ENCODE data around the gene AKAP6. TPM values are rescaled to one million over a fixed set of nuclear protein-coding genes. Genes with fewer than 3 reads are reported as not detected.

The AKAP6 gene
- total and polyA plus RNA-seq, 2 experiments from 2014 or later: 9.2 to 21.8 TPM

DNA sequence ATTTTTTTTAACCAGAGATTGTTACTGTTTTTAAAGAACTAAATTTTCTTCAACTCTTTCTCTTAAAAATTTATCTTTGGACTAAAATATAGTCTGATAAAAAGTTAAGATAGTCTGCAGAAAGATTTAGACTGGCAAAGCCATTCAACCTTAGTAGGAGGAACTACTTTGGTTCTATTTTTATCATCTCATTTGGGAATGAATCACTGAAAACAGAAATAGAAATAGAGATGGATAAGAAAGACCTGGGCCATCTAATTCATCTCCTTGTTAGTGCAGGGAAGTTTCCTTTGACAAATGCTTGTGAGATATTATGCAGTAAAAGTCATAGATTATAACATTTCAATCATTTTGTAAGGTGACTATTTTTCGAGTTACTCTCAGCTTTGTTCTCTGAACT is 346.3 kb downstream of the AKAP6 start:
- Histone ChIP-seq H3K36me3 (no peaks in the 10 kb centered on the region), H3K9me3 (ENCODE audit: low read depth) (no peaks in the 10 kb centered on the region), H3K4me1 (ENCODE audit: low read depth) (no peaks in the 10 kb centered on the region), H3K4me3 (no peak overlapping the region), H3K27me3 (no peaks in the 10 kb centered on the region), H3K27ac (no peak overlapping the region)
- DNase-seq (ENCODE audit: low read depth in 1 of 2, low spot score in 1 of 2): no peak
- TF ChIP-seq, protein P1, sequence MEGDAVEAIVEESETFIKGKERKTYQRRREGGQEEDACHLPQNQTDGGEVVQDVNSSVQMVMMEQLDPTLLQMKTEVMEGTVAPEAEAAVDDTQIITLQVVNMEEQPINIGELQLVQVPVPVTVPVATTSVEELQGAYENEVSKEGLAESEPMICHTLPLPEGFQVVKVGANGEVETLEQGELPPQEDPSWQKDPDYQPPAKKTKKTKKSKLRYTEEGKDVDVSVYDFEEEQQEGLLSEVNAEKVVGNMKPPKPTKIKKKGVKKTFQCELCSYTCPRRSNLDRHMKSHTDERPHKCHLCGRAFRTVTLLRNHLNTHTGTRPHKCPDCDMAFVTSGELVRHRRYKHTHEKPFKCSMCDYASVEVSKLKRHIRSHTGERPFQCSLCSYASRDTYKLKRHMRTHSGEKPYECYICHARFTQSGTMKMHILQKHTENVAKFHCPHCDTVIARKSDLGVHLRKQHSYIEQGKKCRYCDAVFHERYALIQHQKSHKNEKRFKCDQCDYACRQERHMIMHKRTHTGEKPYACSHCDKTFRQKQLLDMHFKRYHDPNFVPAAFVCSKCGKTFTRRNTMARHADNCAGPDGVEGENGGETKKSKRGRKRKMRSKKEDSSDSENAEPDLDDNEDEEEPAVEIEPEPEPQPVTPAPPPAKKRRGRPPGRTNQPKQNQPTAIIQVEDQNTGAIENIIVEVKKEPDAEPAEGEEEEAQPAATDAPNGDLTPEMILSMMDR (IDR thresholded peaks at IDR 0.05; ENCODE audit: low read depth, low read length): no peak

DNA sequence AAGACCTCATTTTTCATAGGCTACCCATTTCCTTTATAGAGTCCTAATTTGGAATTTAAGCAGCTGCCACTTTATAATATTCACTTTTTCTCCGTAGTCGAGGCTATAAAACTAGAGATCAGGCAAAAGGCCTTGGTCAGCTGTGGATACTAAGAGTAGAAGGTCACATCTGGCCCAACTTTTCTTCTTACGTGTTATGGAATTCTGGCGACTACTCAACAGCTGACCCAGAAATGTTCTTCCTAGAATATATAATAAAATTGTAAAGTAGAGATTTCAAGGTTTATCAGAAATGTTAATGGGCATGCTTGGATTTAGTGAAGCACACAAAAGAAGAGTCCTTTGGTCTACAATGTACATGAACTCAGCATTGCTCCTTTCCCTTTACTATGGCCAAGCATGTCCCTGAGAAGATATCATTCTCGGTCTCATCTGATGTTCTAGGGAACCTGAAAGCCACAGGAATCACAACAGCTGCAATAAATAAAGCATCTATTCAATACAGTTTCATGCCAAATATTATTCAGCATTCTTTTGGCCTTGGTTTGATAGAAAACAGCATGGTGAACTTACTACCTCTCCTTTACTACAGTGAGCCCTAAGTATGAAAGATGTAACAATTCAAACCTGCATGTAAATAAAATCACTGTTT is 348.2 kb downstream of the AKAP6 start:
- H3K36me3 ChIP-seq: no peaks in the 10 kb centered on the region
- no peaks in the 10 kb centered on the region for H3K27me3 ChIP-seq
- DNase-seq (ENCODE audit: low read depth in 1 of 2, low spot score in 1 of 2): no peak
- no peaks in the 10 kb centered on the region for H3K9me3 ChIP-seq (ENCODE audit: low read depth)
- H3K4me1 ChIP-seq (ENCODE audit: low read depth): no peaks in the 10 kb centered on the region
- no peak overlapping the region for H3K4me3 ChIP-seq
- H3K27ac ChIP-seq: no peak overlapping the region
- TF ChIP-seq, protein P1 (IDR thresholded peaks at IDR 0.05; ENCODE audit: low read depth, low read length): no peak

DNA sequence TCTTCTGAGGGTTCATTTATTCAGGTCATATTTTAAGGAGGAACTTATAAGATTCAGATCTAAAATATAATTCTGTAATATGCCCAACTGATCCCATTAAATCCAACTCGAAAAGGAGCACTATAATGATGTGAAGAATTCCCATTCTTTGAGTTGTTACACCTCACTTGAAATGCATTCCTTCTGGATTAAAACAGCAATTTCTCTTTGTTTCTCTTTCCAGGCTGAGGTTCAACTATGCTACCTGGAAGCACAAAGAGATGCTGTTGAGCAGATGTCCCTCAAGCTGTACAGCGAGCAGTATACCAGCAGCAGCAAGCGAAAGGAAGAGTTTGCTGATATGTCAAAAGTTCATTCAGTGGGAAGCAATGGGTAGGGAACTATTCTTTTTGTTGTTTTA is 349.0 kb downstream of the AKAP6 start:
- H3K4me1 ChIP-seq (ENCODE audit: low read depth): no peaks in the 10 kb centered on the region
- no peak for DNase-seq (ENCODE audit: low read depth in 1 of 2, low spot score in 1 of 2)
- no peak overlapping the region for H3K27ac ChIP-seq
- no peak overlapping the region for H3K4me3 ChIP-seq
- TF ChIP-seq, protein P1 (IDR thresholded peaks at IDR 0.05; ENCODE audit: low read depth, low read length): no peak
- H3K9me3 ChIP-seq (ENCODE audit: low read depth): no peaks in the 10 kb centered on the region
- no peaks in the 10 kb centered on the region for H3K27me3 ChIP-seq
- H3K36me3 ChIP-seq: no peaks in the 10 kb centered on the region

DNA sequence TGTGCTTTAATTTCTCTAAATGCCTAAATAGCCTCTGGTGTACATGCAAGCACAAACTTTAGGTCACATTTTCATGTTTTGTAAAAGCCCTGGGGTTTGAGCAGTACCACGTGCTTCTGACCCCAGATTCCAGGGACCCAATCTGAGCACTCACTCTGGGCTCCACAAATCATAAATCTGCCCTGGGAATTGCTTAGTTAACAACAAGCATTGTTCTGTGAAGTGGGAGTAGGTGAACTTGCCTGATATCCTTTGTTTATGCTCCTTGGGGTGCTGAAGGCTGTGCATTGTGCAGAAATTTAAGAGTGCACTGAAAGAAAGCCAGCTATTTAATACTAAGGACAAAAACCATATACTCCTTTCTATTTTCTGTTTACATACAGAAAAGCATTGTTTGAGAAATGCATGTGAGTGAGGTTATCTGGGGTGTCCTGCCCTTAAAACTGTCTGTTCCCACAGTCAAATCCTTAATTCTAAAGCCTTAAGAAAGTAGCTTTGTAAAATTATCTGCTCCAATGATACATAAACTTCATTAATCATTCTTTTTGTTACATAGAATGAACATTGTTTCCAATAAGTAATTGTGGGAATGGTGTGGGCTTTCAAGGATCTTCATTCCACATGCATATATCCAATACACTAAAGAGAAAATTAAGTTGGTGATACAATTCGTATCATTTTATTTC is 351.0 kb downstream of the AKAP6 start:
- no peaks in the 10 kb centered on the region for H3K27me3 ChIP-seq
- H3K27ac ChIP-seq: no peak overlapping the region
- DNase-seq (ENCODE audit: low read depth in 1 of 2, low spot score in 1 of 2): no peak
- H3K4me1 ChIP-seq (ENCODE audit: low read depth): no peaks in the 10 kb centered on the region
- no peaks in the 10 kb centered on the region for H3K36me3 ChIP-seq
- no peak overlapping the region for H3K4me3 ChIP-seq
- H3K9me3 ChIP-seq (ENCODE audit: low read depth): no peaks in the 10 kb centered on the region
- TF ChIP-seq, protein P1 (IDR thresholded peaks at IDR 0.05; ENCODE audit: low read depth, low read length): no peak

DNA sequence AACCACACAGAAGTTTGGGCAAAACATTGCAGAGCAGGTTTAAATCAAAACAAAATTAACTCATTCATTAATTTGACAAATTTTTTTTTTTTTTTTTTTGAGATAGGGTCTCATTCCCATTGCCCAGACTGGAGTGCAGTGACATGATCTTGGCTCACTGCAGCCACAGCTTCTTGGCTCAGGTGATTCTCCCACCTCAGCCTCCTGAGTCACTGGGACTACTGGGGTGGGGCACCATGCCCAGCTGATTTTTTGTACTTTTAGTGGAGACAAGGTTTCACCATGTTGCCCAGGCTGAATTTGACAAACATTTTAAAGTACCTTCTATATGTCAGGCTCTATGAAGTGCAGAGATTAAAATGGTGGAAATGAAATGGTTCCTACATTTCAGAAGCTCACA is 352.5 kb downstream of the AKAP6 start:
- H3K27me3 ChIP-seq: no peaks in the 10 kb centered on the region
- TF ChIP-seq, protein P1 (IDR thresholded peaks at IDR 0.05; ENCODE audit: low read depth, low read length): no peak
- DNase-seq (ENCODE audit: low read depth in 1 of 2, low spot score in 1 of 2): no peak

More for the DNA sequence above, 352.5 kb downstream of the AKAP6 start:
- H3K9me3 ChIP-seq (ENCODE audit: low read depth): no peaks in the 10 kb centered on the region
- H3K4me3 ChIP-seq: no peak overlapping the region
- H3K4me1 ChIP-seq (ENCODE audit: low read depth): no peaks in the 10 kb centered on the region
- H3K27ac ChIP-seq: no peak overlapping the region
- no peaks in the 10 kb centered on the region for H3K36me3 ChIP-seq
